HEK293T (cell line): ENCODE results near the gene WDR82.
"Not testable (repeated sequence)": the region's sequence is repeated elsewhere in the genome, so short reads cannot be mapped to it uniquely, and the experiment has no call there.

Experiments
- BHLHE40 ChIP-seq: fragments of 450-650 bp; IDR thresholded peaks from 2 replicates; pipeline ENCODE4 v1.6.1; 2016; ENCODE audit warnings: mild to moderate bottlenecking, moderate library complexity, borderline replicate concordance
- CTBP1 ChIP-seq: fragments of 450-650 bp; IDR thresholded peaks from 2 replicates; pipeline ENCODE4 v1.6.1; 2016; ENCODE audit warnings: borderline replicate concordance
- FOXA1 ChIP-seq: fragments of 450-650 bp; IDR thresholded peaks from 2 replicates; pipeline ENCODE4 v1.6.1; 2016; ENCODE audit warnings: mild to moderate bottlenecking
- FOXM1 ChIP-seq: fragments of 450-650 bp; IDR thresholded peaks from 2 replicates; pipeline ENCODE4 v1.6.1; 2017; ENCODE audit warnings: mild to moderate bottlenecking, borderline replicate concordance
- NFRKB ChIP-seq: fragments of 450-650 bp; IDR thresholded peaks from 2 replicates; pipeline ENCODE4 v1.6.1; 2016; ENCODE audit warnings: mild to moderate bottlenecking, moderate library complexity
- SP1 ChIP-seq: fragments of 450-650 bp; IDR thresholded peaks from 2 replicates; pipeline ENCODE4 v1.6.1; 2017
- SUZ12 ChIP-seq: fragments of 450-650 bp; IDR thresholded peaks from 2 replicates; pipeline ENCODE4 v1.6.1; 2016; ENCODE audit warnings: mild to moderate bottlenecking
- TARDBP ChIP-seq: fragments of 450-650 bp; IDR thresholded peaks from 2 replicates; pipeline ENCODE4 v1.6.1; 2016
- TF ChIP-seq, protein P1 (sequence below): fragments of 450-650 bp; IDR thresholded peaks from 2 replicates; pipeline ENCODE4 v1.6.1; 2016

DNA sequence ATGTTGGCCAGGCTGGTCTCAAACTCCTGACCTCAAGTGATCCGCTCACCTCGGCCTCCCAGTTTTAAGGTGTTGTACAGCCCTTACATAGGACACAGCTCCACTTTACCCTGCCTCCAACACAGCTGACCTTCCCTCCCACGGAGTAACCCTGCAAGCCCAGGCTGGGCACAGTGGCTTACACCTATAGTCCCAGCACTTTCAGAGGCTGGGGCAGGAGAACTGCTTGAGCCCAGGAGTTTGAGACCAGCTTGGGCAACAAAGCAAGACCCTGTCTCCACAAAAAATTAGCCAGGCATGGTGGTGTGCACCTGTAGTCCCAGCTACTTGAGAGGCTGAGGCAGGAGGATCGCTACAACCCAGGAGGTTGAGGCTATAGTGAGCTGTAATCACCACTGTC is 5.6 kb upstream of the WDR82 start:
- not testable (repeated sequence) for TF ChIP-seq FOXA1, BHLHE40, NFRKB, TARDBP, SP1, CTBP1, SUZ12, FOXM1
- TF ChIP-seq, protein P1, sequence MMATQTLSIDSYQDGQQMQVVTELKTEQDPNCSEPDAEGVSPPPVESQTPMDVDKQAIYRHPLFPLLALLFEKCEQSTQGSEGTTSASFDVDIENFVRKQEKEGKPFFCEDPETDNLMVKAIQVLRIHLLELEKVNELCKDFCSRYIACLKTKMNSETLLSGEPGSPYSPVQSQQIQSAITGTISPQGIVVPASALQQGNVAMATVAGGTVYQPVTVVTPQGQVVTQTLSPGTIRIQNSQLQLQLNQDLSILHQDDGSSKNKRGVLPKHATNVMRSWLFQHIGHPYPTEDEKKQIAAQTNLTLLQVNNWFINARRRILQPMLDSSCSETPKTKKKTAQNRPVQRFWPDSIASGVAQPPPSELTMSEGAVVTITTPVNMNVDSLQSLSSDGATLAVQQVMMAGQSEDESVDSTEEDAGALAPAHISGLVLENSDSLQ: not testable (repeated sequence)
